Measurements from ENCODE around the gene GLS. TPM values are rescaled to one million over a fixed set of nuclear protein-coding genes. Genes with fewer than 3 reads are reported as not detected.

GLS gene
- total and polyA plus RNA-seq, 9 of the 15 experiments (the other 6 are each of a cell fraction or from before 2014, with no cell fraction given), result 13.7 to 77.5 (median 48.2) TPM

DNA sequence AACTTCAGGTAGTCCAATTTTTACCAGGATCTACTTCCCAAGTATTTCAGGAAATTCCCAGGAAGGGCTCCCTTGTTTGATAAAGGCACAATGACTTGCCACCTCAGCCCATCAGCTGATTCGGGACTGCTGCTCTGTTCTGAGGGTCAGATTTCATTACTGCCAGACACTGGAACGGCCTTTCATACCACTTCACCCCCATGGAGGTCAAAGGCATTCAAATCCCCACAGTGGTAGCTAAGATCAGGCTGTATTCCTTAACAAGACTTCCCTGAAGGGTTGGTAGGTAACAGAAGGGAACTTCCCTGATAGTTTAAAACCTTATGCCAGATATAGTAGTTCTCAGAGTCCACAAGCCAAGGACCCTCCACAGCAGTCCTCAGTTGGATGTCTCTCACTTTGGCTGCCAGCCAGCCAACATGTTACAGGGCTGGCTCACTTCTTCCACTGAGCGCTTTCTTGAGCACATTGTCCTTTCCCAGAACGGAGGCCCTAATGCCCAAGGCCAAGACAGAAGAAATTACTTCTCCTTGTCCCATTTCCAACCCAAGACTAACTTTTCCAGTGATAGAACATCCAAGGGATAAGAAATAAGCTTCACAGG lies 40.0 kb upstream of the GLS start (continued):
- TF ChIP-seq FOXO4 (CRISPR knock-in tag; IDR thresholded peaks at IDR 0.05) (no peak), MCM2 (IDR thresholded peaks at IDR 0.05; ENCODE audit: low read depth) (no peak), U2AF1 (optimal IDR thresholded peaks at IDR 0.05; ENCODE audit: low read depth, low read length) (no peak), E2F3 (CRISPR knock-in tag; IDR thresholded peaks at IDR 0.05) (no peak), CXXC5 (CRISPR knock-in tag; IDR thresholded peaks at IDR 0.05) (no peak)
- TF ChIP-seq, protein P1, sequence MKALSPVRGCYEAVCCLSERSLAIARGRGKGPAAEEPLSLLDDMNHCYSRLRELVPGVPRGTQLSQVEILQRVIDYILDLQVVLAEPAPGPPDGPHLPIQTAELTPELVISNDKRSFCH (CRISPR knock-in tag; IDR thresholded peaks at IDR 0.05), result no peak
- TF ChIP-seq, protein P1 (tag; IDR thresholded peaks at IDR 0.05), result no peak
- TF ChIP-seq, protein P2, sequence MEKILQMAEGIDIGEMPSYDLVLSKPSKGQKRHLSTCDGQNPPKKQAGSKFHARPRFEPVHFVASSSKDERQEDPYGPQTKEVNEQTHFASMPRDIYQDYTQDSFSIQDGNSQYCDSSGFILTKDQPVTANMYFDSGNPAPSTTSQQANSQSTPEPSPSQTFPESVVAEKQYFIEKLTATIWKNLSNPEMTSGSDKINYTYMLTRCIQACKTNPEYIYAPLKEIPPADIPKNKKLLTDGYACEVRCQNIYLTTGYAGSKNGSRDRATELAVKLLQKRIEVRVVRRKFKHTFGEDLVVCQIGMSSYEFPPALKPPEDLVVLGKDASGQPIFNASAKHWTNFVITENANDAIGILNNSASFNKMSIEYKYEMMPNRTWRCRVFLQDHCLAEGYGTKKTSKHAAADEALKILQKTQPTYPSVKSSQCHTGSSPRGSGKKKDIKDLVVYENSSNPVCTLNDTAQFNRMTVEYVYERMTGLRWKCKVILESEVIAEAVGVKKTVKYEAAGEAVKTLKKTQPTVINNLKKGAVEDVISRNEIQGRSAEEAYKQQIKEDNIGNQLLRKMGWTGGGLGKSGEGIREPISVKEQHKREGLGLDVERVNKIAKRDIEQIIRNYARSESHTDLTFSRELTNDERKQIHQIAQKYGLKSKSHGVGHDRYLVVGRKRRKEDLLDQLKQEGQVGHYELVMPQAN (IDR thresholded peaks at IDR 0.05; ENCODE audit: borderline replicate concordance), result no peak
- TF ChIP-seq, protein P3, sequence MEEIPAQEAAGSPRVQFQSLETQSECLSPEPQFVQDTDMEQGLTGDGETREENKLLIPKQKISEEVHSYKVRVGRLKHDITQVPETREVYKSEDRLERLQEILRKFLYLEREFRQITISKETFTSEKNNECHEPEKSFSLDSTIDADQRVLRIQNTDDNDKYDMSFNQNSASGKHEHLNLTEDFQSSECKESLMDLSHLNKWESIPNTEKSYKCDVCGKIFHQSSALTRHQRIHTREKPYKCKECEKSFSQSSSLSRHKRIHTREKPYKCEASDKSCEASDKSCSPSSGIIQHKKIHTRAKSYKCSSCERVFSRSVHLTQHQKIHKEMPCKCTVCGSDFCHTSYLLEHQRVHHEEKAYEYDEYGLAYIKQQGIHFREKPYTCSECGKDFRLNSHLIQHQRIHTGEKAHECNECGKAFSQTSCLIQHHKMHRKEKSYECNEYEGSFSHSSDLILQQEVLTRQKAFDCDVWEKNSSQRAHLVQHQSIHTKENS (CRISPR knock-in tag; IDR thresholded peaks at IDR 0.05), result no peak

Data from K562 (cell line).